ENCODE results near the gene CTXN2. TPM values are rescaled to one million over a fixed set of nuclear protein-coding genes. Genes with fewer than 3 reads are reported as not detected.

The CTXN2 gene
- total and polyA plus RNA-seq, 7 donors, result 0.13 to 0.27 (median 0.16) TPM; not detected in 4

DNA sequence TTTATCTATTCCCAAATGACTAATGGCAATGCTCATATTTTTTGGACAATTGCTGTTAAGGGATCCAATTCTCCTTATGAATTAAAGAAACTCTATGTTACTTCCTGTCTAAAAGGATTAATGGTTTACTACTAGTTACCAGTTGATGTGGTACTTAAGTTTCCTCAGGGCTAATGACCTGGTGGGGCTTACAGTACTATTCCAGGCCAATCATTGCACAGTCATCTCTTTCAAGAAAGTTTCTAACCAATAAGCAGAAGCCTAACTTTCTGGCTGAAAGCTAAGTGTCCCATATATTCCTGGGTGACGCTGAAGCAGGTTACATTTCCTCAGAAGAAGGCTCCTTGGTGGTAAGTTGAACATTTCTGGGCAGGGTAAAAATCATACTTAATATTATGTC is 14.5 kb downstream of the CTXN2 start, which contains the start of gene SLC12A1:
Gene SLC12A1 (plus strand): TSS at position 322 of the 400 bp plus-strand sequence. CDS start 1,418 bp downstream, outside the sequence.
- no peak within 1 kb of the TSS for H3K4me3 ChIP-seq
- no peaks in the 10 kb centered on the region for H3K27me3 ChIP-seq
- intact Hi-C loops (cut with DNase I), result no loop called here
- 96 to 97% methylated on average over 1 of the region's 1 CpG for WGBS, 2 donors
- no peaks in the 10 kb centered on the region for H3K4me1 ChIP-seq
- H3K36me3 ChIP-seq, result no peaks in the 10 kb centered on the region
- H3K27ac ChIP-seq, result no peak within 1 kb of the TSS
- no peak for DNase-seq
- TF ChIP-seq POLR2AphosphoS5 (IDR thresholded peaks at IDR 0.05), result no peak
- TF ChIP-seq EP300 (IDR thresholded peaks at IDR 0.05), result no peak
- TF ChIP-seq, protein P1, sequence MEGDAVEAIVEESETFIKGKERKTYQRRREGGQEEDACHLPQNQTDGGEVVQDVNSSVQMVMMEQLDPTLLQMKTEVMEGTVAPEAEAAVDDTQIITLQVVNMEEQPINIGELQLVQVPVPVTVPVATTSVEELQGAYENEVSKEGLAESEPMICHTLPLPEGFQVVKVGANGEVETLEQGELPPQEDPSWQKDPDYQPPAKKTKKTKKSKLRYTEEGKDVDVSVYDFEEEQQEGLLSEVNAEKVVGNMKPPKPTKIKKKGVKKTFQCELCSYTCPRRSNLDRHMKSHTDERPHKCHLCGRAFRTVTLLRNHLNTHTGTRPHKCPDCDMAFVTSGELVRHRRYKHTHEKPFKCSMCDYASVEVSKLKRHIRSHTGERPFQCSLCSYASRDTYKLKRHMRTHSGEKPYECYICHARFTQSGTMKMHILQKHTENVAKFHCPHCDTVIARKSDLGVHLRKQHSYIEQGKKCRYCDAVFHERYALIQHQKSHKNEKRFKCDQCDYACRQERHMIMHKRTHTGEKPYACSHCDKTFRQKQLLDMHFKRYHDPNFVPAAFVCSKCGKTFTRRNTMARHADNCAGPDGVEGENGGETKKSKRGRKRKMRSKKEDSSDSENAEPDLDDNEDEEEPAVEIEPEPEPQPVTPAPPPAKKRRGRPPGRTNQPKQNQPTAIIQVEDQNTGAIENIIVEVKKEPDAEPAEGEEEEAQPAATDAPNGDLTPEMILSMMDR (IDR thresholded peaks at IDR 0.05), result no peak
- TF ChIP-seq POLR2A (IDR thresholded peaks at IDR 0.05), result no peak
- no peaks in the 10 kb centered on the region for H3K9me3 ChIP-seq

DNA sequence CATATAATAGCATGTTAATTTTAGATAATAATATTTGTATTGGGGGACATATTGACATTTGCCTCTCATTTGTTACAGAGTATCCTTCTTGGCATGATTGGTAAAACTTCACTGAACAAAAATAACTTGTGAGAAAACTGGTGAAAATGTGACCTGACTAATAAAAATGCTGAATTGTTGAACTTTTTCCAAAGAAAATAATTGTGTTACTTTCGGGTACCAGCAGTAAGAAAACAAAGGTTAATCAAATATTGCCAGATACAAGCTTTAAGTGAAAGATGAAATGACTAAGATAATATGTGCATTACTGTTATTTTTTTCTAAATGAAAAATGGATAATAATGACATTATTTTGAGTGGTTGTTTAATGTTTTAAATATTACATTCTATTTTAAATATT is 29.8 kb downstream of the CTXN2 start:
- Histone ChIP-seq H3K27ac (no peak overlapping the region), H3K4me3 (no peak overlapping the region), H3K9me3 (no peaks in the 10 kb centered on the region), H3K4me1 (no peaks in the 10 kb centered on the region), H3K27me3 (no peaks in the 10 kb centered on the region), H3K36me3 (no peaks in the 10 kb centered on the region)
- TF ChIP-seq, protein P1 (IDR thresholded peaks at IDR 0.05), result no peak
- TF ChIP-seq POLR2AphosphoS5 (IDR thresholded peaks at IDR 0.05), result no peak
- no peak for TF ChIP-seq POLR2A (IDR thresholded peaks at IDR 0.05)
- TF ChIP-seq EP300 (IDR thresholded peaks at IDR 0.05), result no peak
- intact Hi-C loops (cut with DNase I), result no loop called here
- DNase-seq, result no peak
- 31 to 70% methylated on average over 1 of the region's 1 CpG for WGBS, 2 donors

DNA sequence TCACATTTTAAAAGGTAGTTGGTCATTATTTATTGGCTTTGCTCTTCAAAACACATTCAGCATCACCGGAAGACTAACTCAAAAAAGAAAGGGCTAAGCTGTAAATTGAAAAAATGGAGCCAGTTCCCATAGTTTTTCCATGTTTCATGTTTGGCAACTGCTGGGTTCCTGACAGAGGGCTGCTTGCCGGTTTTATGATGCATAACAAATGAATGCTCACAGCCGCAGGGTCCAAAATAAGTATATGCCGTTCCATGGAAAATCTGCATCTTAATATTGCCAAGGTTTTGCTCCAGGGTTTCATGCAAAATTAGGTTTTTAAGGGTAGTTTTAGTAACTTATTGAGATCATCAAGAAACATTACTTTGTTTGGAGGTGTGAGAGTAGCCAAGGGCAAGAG is 30.4 kb downstream of the CTXN2 start:
- Histone ChIP-seq H3K27me3 (no peaks in the 10 kb centered on the region), H3K4me1 (no peaks in the 10 kb centered on the region), H3K4me3 (no peak overlapping the region), H3K36me3 (no peaks in the 10 kb centered on the region), H3K9me3 (no peaks in the 10 kb centered on the region), H3K27ac (no peak overlapping the region)
- no peak for DNase-seq
- no peak for TF ChIP-seq POLR2AphosphoS5 (IDR thresholded peaks at IDR 0.05)
- intact Hi-C loops (cut with DNase I), result no loop called here
- WGBS, 2 donors, result 89% methylated on average over 4 of the region's 4 CpGs

DNA sequence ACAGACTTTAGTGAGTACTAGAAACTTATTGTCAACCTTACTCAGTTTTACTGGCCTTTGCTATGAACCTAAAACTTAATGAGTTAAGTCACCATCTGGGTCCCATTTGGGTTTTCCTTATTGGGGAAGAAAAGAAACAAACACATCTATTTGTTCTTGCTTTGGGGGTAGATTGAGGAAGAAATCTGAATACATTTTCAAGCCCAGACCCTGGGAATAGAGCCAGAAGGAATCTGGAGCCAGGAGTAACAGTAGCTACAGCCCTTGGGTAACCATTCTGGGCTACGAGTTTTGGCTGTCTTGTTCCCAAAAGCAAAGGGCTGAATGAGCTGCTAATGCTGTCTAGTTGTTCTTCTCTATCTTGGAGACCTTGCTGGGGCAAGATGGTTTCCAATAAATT is 31.2 kb downstream of the CTXN2 start:
- no peak overlapping the region for H3K27ac ChIP-seq
- no peak overlapping the region for H3K4me3 ChIP-seq
- TF ChIP-seq POLR2A (IDR thresholded peaks at IDR 0.05) (no peak), POLR2AphosphoS5 (IDR thresholded peaks at IDR 0.05) (no peak), EP300 (IDR thresholded peaks at IDR 0.05) (no peak)
- TF ChIP-seq, protein P1 (IDR thresholded peaks at IDR 0.05), result no peak
- DNase-seq, result no peak
- no peaks in the 10 kb centered on the region for H3K9me3 ChIP-seq
- intact Hi-C loops (cut with DNase I), result no loop called here
- H3K27me3 ChIP-seq, result no peaks in the 10 kb centered on the region
- WGBS, 2 donors, result 59 to 68% methylated on average over 1 of the region's 1 CpG
- H3K36me3 ChIP-seq, result no peaks in the 10 kb centered on the region
- no peaks in the 10 kb centered on the region for H3K4me1 ChIP-seq

DNA sequence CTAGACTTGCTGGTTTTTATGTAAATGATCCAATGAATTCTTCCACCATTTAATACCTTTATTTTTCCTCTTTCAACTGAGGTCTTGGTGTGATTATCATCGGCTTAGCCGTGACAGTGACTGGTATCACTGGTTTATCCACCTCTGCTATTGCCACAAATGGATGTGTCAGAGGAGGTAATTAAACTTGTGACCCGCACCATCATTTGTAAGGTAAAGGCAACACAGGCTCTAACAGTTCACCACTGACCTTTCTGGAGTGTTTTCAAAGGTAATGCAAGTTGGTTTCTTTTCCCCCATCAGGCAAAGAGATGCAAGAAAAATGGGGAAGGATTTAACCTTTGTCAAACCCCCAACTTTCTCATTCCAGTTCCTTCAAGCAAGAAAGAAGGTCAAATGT is 34.3 kb downstream of the CTXN2 start:
- no peak overlapping the region for H3K27ac ChIP-seq
- 76 to 88% methylated on average over 3 of the region's 3 CpGs for WGBS, 2 donors
- no peaks in the 10 kb centered on the region for H3K9me3 ChIP-seq
- TF ChIP-seq POLR2AphosphoS5 (IDR thresholded peaks at IDR 0.05), result no peak
- TF ChIP-seq POLR2A (IDR thresholded peaks at IDR 0.05), result no peak
- TF ChIP-seq, protein P1 (IDR thresholded peaks at IDR 0.05), result no peak
- TF ChIP-seq EP300 (IDR thresholded peaks at IDR 0.05), result no peak
- no peaks in the 10 kb centered on the region for H3K36me3 ChIP-seq
- no peaks in the 10 kb centered on the region for H3K4me1 ChIP-seq
- no peak overlapping the region for H3K4me3 ChIP-seq
- intact Hi-C loops (cut with DNase I), result no loop called here
- no peak for DNase-seq
- H3K27me3 ChIP-seq, result no peaks in the 10 kb centered on the region
